Natural killer cell (primary cell): Measurements from ENCODE around the gene PFKM. TPM values are rescaled to one million over a fixed set of nuclear protein-coding genes. Genes with fewer than 3 reads are reported as not detected.
A peak's percentile ranks its signal among the peaks of the same experiment; 100 is the strongest.

Experiments
- ATAC-seq, 3 donors: fragments of 150-1000 bp in 2 of 3; fragments of 200-7000 bp in 1 of 3; cut with Tn5 transposase; 1 replicate in 1 of 3; 2 replicates in 2 of 3; pipeline ENCODE4 v1.10.0; 2021; ENCODE audit warnings: mild to moderate bottlenecking in 2 of 3, moderate library complexity in 2 of 3
- DNase-seq, 2 donors: peaks; one replicate each; pipeline versions ENCODE4 v3.0.0 to v3.0.0-alpha.2; 2013 to 2021; ENCODE audit warnings: mixed read lengths in 1 of 2
- H3K27ac ChIP-seq: one replicate; pipeline ENCODE4 v1.5.1; 2013; ENCODE audit warnings: mild to moderate bottlenecking, low read length
- H3K27me3 ChIP-seq: one replicate; pipeline ENCODE4 v1.6.1; 2013; ENCODE audit warnings: low read length; ENCODE audit not compliant: control insufficient read depth, insufficient read depth
- H3K36me3 ChIP-seq: one replicate; pipeline ENCODE4 v1.6.1; 2013; ENCODE audit warnings: low read length; ENCODE audit not compliant: control insufficient read depth, insufficient read depth
- H3K4me1 ChIP-seq: one replicate; pipeline ENCODE4 v1.6.1; 2013; ENCODE audit warnings: low read length; ENCODE audit not compliant: control insufficient read depth, insufficient read depth
- H3K4me3 ChIP-seq: one replicate; pipeline ENCODE4 v1.5.1; 2013; ENCODE audit warnings: low read length
- H3K9me3 ChIP-seq: one replicate; pipeline ENCODE4 v1.6.1; 2013; ENCODE audit warnings: low read length; ENCODE audit not compliant: control insufficient read depth, insufficient read depth
- H3K27ac Mint-ChIP-seq, 2 donors: one replicate each; pipeline ENCODE4 v1.8.0; 2022; ENCODE audit warnings: mild to moderate bottlenecking in 2 of 2, mixed read lengths in 2 of 2, moderate library complexity in 1 of 2
- H3K27me3 Mint-ChIP-seq, 2 donors: one replicate each; pipeline ENCODE4 v1.8.0; 2022; ENCODE audit warnings: low read depth in 2 of 2, mixed read lengths in 2 of 2
- H3K36me3 Mint-ChIP-seq: one replicate; pipeline ENCODE4 v1.8.0; 2022; ENCODE audit warnings: mixed read lengths
- H3K4me1 Mint-ChIP-seq, 2 donors: one replicate each; pipeline ENCODE4 v1.8.0; 2022; ENCODE audit warnings: mixed read lengths in 2 of 2
- H3K4me3 Mint-ChIP-seq: one replicate; pipeline ENCODE4 v1.8.0; 2022; ENCODE audit warnings: mild to moderate bottlenecking, moderate library complexity, mixed read lengths
- H3K9me3 Mint-ChIP-seq, 2 donors: one replicate each; pipeline ENCODE4 v1.8.0; 2022; ENCODE audit warnings: mixed read lengths in 2 of 2
- WGBS: methylation state at CpG from one replicate; pipeline ENCODE4 v1.1.7; 2013; ENCODE audit warnings: missing lambda C conversion rate; ENCODE audit not compliant: insufficient coverage; 5-methylcytosine and 5-hydroxymethylcytosine counted together
- intact Hi-C: fragments of 100-400 bp; cut with micrococcal nuclease; formaldehyde crosslinking; loops from one replicate; pipeline ENCODE4 v1.14.2; 2022
- total RNA-seq, 4 donors: library from RNA; stranded (reverse); fragments of 120-200 nt in 1 of 4; gene quantifications; one replicate each; pipeline versions ENCODE4 v1.2.3 to v1.2.4, GENCODE V29; 2013 to 2022
- TF ChIP-seq, protein P1 (sequence below): fragments of 200-600 bp; IDR thresholded peaks from one replicate; pipeline ENCODE4 v1.8.0; 2022; ENCODE audit warnings: antibody characterized with exemption

Gene PFKM
- total RNA-seq, 3 donors from 2014 or later (not counting 1 experiment from before 2014, with no cell fraction given) = 6.2 to 13.5 (median 6.4) TPM

DNA sequence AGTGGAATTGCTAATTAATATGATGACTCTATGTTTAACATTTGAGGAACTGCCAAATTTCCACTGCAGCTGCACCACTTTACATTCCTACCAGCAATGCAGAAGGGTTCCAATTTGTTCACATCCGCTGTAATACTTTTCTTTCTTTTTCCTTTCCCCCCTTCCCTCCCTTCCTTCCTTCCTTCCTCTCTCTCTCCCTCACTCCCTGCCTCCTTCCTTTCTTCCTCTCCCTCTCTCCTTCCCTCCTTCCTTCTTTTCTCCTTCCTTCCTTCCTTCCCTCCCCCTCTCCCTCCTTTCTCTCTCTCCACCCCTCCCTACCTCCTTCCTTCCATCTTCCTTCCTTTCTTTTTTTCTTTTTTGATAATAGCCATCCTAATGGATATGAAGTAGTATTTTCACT, 3.2 kb upstream of the PFKM start:
- peaks cover 2% of the 10 kb centered on the region for H3K27me3 ChIP-seq
- no peaks in the 10 kb centered on the region for H3K36me3 Mint-ChIP-seq

GRCh38 chr12:48118284-48118871, 786 bp upstream of the PFKM start:
- DNase-seq (no peak), ATAC-seq (no peak)
- Histone ChIP-seq H3K4me3 (no peak overlapping the region), H3K27me3 (peaks cover 2% of the 10 kb centered on the region), H3K9me3 (no peaks in the 10 kb centered on the region), H3K27ac (no peak overlapping the region), H3K4me1 (peaks cover 10% of the 10 kb centered on the region), H3K36me3 (no peaks in the 10 kb centered on the region)
- no peaks in the 10 kb centered on the region for H3K9me3 Mint-ChIP-seq
- no peaks in the 10 kb centered on the region for H3K36me3 Mint-ChIP-seq
- H3K4me3 Mint-ChIP-seq = peak overlapping the region; percentile 91
- intact Hi-C loops = no loop called here
- TF ChIP-seq, protein P1, sequence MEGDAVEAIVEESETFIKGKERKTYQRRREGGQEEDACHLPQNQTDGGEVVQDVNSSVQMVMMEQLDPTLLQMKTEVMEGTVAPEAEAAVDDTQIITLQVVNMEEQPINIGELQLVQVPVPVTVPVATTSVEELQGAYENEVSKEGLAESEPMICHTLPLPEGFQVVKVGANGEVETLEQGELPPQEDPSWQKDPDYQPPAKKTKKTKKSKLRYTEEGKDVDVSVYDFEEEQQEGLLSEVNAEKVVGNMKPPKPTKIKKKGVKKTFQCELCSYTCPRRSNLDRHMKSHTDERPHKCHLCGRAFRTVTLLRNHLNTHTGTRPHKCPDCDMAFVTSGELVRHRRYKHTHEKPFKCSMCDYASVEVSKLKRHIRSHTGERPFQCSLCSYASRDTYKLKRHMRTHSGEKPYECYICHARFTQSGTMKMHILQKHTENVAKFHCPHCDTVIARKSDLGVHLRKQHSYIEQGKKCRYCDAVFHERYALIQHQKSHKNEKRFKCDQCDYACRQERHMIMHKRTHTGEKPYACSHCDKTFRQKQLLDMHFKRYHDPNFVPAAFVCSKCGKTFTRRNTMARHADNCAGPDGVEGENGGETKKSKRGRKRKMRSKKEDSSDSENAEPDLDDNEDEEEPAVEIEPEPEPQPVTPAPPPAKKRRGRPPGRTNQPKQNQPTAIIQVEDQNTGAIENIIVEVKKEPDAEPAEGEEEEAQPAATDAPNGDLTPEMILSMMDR = no peak
- 77% methylated on average over 2 of the region's 3 CpGs for WGBS
- peaks cover 18 to 19% of the 10 kb centered on the region in 2 donors for H3K27me3 Mint-ChIP-seq
- H3K27ac Mint-ChIP-seq = no peak overlapping the region
- peaks cover 12 to 14% of the 10 kb centered on the region in 2 donors for H3K4me1 Mint-ChIP-seq

More for the DNA sequence above, 3.2 kb upstream of the PFKM start:
- H3K9me3 ChIP-seq = no peaks in the 10 kb centered on the region
- TF ChIP-seq, protein P1 = no peak
- no peak overlapping the region for H3K4me3 Mint-ChIP-seq
- H3K27ac ChIP-seq = no peak overlapping the region
- intact Hi-C loops = no loop called here
- H3K4me3 ChIP-seq = no peak overlapping the region
- no peak for DNase-seq
- H3K4me1 Mint-ChIP-seq = peaks cover 12 to 14% of the 10 kb centered on the region in 2 donors
- no peak overlapping the region for H3K27ac Mint-ChIP-seq
- ATAC-seq = no peak
- 97% methylated on average over 1 of the region's 1 CpG for WGBS
- peaks cover 10% of the 10 kb centered on the region for H3K4me1 ChIP-seq
- H3K27me3 Mint-ChIP-seq = peaks cover 18 to 19% of the 10 kb centered on the region in 2 donors
- H3K9me3 Mint-ChIP-seq = no peaks in the 10 kb centered on the region
- H3K36me3 ChIP-seq = no peaks in the 10 kb centered on the region

DNA sequence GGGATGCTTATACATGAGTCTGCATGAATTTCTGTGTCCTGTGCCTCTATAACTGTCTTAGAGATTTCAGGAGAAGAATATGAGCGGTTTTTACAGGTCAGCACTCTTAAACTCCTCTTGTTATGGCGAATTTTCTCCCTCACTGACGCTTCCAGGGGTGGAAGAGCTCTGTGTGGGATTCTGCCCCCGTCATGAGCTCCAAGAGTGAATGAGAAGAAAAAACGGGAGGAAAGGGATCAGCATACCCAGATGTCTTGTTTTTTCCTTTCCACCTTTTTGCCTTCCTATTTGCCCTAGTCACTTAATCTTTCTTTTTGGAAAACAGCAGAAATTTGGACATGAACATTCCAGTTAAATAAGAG, 651 bp downstream of the PFKM start:
- intact Hi-C loops = no loop called here
- ATAC-seq (no peak), DNase-seq (no peak)
- 24% methylated on average over 5 of the region's 5 CpGs for WGBS
- no peak overlapping the region for H3K27ac Mint-ChIP-seq
- H3K27me3 ChIP-seq = peaks cover 2% of the 10 kb centered on the region
- H3K27me3 Mint-ChIP-seq = peaks cover 10 to 14% of the 10 kb centered on the region in 2 donors
- peaks cover 10% of the 10 kb centered on the region for H3K4me1 ChIP-seq
- H3K27ac ChIP-seq = no peak overlapping the region
- H3K4me1 Mint-ChIP-seq = peaks cover 12 to 14% of the 10 kb centered on the region in 2 donors
- H3K9me3 Mint-ChIP-seq = no peaks in the 10 kb centered on the region
- no peaks in the 10 kb centered on the region for H3K36me3 ChIP-seq
- H3K4me3 Mint-ChIP-seq = peak overlapping the region; percentile 91
- H3K4me3 ChIP-seq = no peak overlapping the region
- no peaks in the 10 kb centered on the region for H3K9me3 ChIP-seq
- H3K36me3 Mint-ChIP-seq = no peaks in the 10 kb centered on the region
- TF ChIP-seq, protein P1 = no peak

GRCh38 chr12:48121522-48121921, 2.4 kb downstream of the PFKM start:
- 100% methylated on average over 1 of the region's 1 CpG for WGBS
- peaks cover 8 to 10% of the 10 kb centered on the region in 2 donors for H3K27me3 Mint-ChIP-seq
- DNase-seq (no peak), ATAC-seq (no peak)
- H3K4me3 Mint-ChIP-seq = no peak overlapping the region
- intact Hi-C loops = no loop called here
- Histone ChIP-seq H3K36me3 (no peaks in the 10 kb centered on the region), H3K9me3 (no peaks in the 10 kb centered on the region), H3K4me3 (no peak overlapping the region), H3K4me1 (peaks cover 10% of the 10 kb centered on the region), H3K27me3 (peaks cover 2% of the 10 kb centered on the region), H3K27ac (no peak overlapping the region)
- no peak overlapping the region for H3K27ac Mint-ChIP-seq
- TF ChIP-seq, protein P1 = no peak
- H3K4me1 Mint-ChIP-seq = peaks cover 12 to 14% of the 10 kb centered on the region in 2 donors
- H3K36me3 Mint-ChIP-seq = no peaks in the 10 kb centered on the region
- H3K9me3 Mint-ChIP-seq = no peaks in the 10 kb centered on the region
